Lung (tissue), 12 donors: Measurements from ENCODE around the gene EPHA1. TPM values are rescaled to one million over a fixed set of nuclear protein-coding genes. Genes with fewer than 3 reads are reported as not detected.

ENCODE experiments used
- ATAC-seq: fragments of 200-7000 bp; cut with Tn5 transposase; one replicate; pipeline ENCODE4 v1.9.1; 2020; ENCODE audit warnings: moderate number of reproducible peaks; ENCODE audit not compliant: insufficient read depth, low FRiP score
- DNase-seq, 3 donors: peaks; one replicate each; pipeline ENCODE4 v3.0.0-alpha.2; 2013 to 2017
- H3K27ac ChIP-seq, 2 donors: one replicate each; pipeline ENCODE4 v1.5.1; 2013; ENCODE audit warnings: mild to moderate bottlenecking in 2 of 2, moderate library complexity in 2 of 2, control low read depth in 1 of 2, inconsistent platforms in 1 of 2, low read depth in 1 of 2, low read length in 1 of 2
- H3K27me3 ChIP-seq, 3 donors: one replicate each; pipeline ENCODE4 v1.5.1; 2013; ENCODE audit warnings: low read length in 2 of 3; ENCODE audit not compliant: control insufficient read depth in 3 of 3, insufficient read depth in 3 of 3
- H3K36me3 ChIP-seq, 4 donors: one replicate each; pipeline ENCODE4 v1.5.1; 2013; ENCODE audit warnings: low read length in 4 of 4, mild to moderate bottlenecking in 1 of 4, moderate library complexity in 1 of 4; ENCODE audit not compliant: control insufficient read depth in 4 of 4, insufficient read depth in 4 of 4
- H3K4me1 ChIP-seq, 5 donors: one replicate each; pipeline ENCODE4 v1.5.1; 2013; ENCODE audit warnings: low read length in 5 of 5, mild to moderate bottlenecking in 2 of 5, moderate library complexity in 1 of 5; ENCODE audit not compliant: control insufficient read depth in 5 of 5, insufficient read depth in 5 of 5
- H3K4me3 ChIP-seq: one replicate; pipeline ENCODE4 v1.5.1; 2013; ENCODE audit warnings: mild to moderate bottlenecking, control low read depth, moderate library complexity
- H3K9ac ChIP-seq, 2 donors: one replicate each; pipeline ENCODE4 v1.5.1; 2013; ENCODE audit warnings: low read length in 2 of 2, control low read depth in 1 of 2; ENCODE audit not compliant: insufficient read depth in 1 of 2
- H3K9me3 ChIP-seq, 4 donors: one replicate each; pipeline ENCODE4 v1.5.1; 2013; ENCODE audit warnings: low read length in 3 of 4, mild to moderate bottlenecking in 1 of 4, moderate library complexity in 1 of 4; ENCODE audit not compliant: control insufficient read depth in 4 of 4, insufficient read depth in 3 of 4
- WGBS, 2 donors: extraction: QIAGEN DNeasy Blood & Tissue Kit; methylation state at CpG; one replicate each; pipeline ENCODE4 v1.1.7; 2013; 5-methylcytosine and 5-hydroxymethylcytosine counted together
- polyA plus RNA-seq, 2 donors: library from polyadenylated mRNA; stranded (reverse); fragments of 200-250 nt; gene quantifications; one replicate each; pipeline ENCODE4 v1.2.1, GENCODE V29; 2013
- total RNA-seq, 2 donors: library from RNA; depleted of rRNA in 1 of 2; stranded (reverse); fragments of >200 nt in 1 of 2; gene quantifications; one replicate each; pipeline ENCODE4 v1.2.1, GENCODE V29; 2014 to 2021
- TF ChIP-seq, protein P1 (sequence below): IDR thresholded peaks from 2 replicates; pipeline ENCODE4 v1.5.1; 2012; ENCODE audit warnings: mild to moderate bottlenecking; ENCODE audit errors: control extremely low read depth, extremely low read depth
- donor health status: control.
- donor health status: control.
- donor health status: Bipolar disorder and iron deficiency.
- donor health status: healthy.
- donor health status: DM: yes; HTN: yes; CAD: no.

EPHA1 gene
- total and polyA plus RNA-seq, 4 donors, result 4.2 to 13.3 (median 5.9) TPM

DNA sequence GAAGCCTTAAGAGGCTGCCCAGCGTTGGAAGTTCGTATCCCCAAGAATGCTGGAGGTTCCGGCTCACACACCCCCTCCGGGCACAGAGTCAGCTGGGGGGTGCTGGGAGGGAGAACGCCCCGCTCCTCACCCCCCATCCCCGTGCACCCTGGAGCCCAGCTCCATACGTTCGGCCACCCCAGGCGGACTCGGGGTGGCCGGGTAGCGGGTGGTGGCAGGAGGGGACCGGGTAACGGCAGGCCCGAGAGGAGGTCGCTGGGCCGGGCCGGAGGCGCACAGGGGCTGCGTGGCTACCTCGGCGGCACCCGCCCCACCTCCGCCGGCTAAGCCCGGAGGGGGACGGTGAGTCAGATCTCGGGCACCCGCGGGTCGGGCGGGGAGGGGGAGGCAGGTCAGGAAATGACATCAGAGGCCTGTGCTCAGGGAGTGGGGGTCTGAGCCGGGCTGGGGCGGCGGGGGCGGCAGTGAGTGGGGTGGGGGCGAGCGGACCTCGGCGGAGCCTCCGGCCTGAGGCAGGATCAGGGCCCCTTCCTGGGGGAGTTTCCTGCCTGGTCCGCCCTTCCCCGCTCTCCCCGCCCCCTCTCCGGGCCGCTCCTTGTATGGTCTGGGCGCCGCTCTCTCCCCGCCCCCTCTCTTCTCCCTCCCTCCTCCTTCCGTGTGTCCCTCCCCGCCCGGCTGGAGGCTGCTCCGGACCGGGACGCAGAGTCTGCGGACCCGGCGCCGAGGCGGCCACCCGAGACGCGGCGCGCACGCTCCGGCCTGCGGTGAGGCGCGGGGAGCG is 27.8 kb downstream of the EPHA1 start, which contains the start of gene ZYX:
TSS of gene ZYX (plus strand) at position 700 of the 781 bp plus-strand sequence. CDS start 227 bp downstream, outside the sequence.
- Histone ChIP-seq H3K27ac (peak within 1 kb of the TSS; percentile 99), H3K36me3 (peaks cover 0 to 23% (median 13%) of the 10 kb centered on the region in 4 donors), H3K9ac (peak within 1 kb of the TSS; percentile 75 to 86), H3K9me3 (no peaks in the 10 kb centered on the region), H3K4me1 (peaks cover 15 to 48% (median 26%) of the 10 kb centered on the region in 5 donors), H3K4me3 (peak within 1 kb of the TSS; percentile 81), H3K27me3 (no peaks in the 10 kb centered on the region)
- TF ChIP-seq, protein P1, sequence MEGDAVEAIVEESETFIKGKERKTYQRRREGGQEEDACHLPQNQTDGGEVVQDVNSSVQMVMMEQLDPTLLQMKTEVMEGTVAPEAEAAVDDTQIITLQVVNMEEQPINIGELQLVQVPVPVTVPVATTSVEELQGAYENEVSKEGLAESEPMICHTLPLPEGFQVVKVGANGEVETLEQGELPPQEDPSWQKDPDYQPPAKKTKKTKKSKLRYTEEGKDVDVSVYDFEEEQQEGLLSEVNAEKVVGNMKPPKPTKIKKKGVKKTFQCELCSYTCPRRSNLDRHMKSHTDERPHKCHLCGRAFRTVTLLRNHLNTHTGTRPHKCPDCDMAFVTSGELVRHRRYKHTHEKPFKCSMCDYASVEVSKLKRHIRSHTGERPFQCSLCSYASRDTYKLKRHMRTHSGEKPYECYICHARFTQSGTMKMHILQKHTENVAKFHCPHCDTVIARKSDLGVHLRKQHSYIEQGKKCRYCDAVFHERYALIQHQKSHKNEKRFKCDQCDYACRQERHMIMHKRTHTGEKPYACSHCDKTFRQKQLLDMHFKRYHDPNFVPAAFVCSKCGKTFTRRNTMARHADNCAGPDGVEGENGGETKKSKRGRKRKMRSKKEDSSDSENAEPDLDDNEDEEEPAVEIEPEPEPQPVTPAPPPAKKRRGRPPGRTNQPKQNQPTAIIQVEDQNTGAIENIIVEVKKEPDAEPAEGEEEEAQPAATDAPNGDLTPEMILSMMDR, result no peak
- ATAC-seq (peak; percentile 85), DNase-seq (peak; percentile 96 to 97 (median 97))
- 0 to 1% methylated on average over 50 to 72 of the region's 72 CpGs for WGBS, 2 donors

DNA sequence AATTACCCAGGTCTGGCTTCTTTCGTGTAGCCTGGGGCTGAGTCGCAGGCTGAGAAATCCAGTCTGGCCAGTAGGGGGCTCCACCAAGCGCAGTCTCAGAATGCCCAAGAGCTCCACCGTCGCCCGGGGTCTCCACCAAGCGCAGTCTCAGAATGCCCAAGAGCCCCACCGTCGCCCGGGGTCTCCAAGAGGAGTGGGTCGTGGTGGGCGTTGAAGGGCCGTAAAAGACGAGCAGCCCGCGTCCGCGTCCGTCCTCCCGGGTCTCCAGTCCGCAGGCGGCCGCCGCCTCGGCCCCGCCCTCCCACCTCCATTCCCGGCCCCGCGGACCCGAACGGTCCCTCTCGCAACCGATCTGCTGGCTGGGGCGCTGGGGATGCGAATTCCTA is 28.4 kb downstream of the EPHA1 start:
- Histone ChIP-seq H3K9me3 (no peaks in the 10 kb centered on the region), H3K4me1 (peaks cover 14 to 45% (median 26%) of the 10 kb centered on the region in 5 donors), H3K4me3 (peak overlapping the region; percentile 67), H3K36me3 (peaks cover 0 to 22% (median 12%) of the 10 kb centered on the region in 4 donors), H3K9ac (peak overlapping the region; percentile 75 to 86), H3K27ac (peak overlapping the region; percentile 99), H3K27me3 (no peaks in the 10 kb centered on the region)
- ATAC-seq (peak; percentile 53), DNase-seq (peak; percentile 93 to 95 (median 94))
- 0 to 1% methylated on average over 30 to 35 of the region's 35 CpGs for WGBS, 2 donors
- TF ChIP-seq, protein P1, result peak; percentile 55

DNA sequence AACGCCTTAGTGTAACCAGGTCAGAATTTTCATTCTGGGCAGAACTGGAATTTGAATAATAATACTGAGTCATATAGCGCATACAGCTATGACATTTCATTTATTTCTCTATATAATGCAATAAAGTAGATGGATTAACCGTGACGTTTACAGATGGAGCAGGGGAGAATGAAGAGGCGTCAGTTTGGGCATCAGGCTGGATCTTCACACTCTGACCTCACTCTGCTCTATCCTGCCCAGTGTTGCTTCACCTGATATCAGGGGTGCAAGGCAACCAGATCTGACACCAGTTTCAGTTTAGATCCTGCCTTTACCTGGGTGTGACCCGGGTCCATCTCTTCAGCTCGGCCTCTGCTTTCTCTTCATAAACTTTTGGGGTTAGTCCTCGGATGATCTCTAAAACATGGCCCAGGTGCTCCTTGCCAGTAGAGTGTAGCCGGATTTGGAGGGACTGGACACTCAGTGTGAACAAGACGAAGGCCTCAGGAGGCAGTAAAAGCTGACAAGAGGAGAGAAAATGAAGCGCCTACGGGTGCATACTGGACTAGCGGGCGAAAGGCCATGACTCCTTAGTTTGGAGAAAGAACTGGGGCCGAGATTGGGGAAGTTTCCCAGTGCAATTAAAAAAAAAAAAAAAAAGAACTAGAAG is 28.9 kb downstream of the EPHA1 start:
- WGBS, 2 donors, result 24 to 34% methylated on average over 15 of the region's 15 CpGs
- DNase-seq (peak in 1 of 3 donors; percentile 14), ATAC-seq (no peak)
- Histone ChIP-seq H3K4me3 (peak overlapping the region; percentile 34), H3K27ac (peak overlapping the region; percentile 88 to 99), H3K27me3 (no peaks in the 10 kb centered on the region), H3K4me1 (peaks cover 12 to 40% (median 21%) of the 10 kb centered on the region in 5 donors), H3K9me3 (no peaks in the 10 kb centered on the region), H3K36me3 (peaks cover 0 to 17% (median 9%) of the 10 kb centered on the region in 4 donors), H3K9ac (peak overlapping the region in 1 of 2 donors; percentile 85)
- TF ChIP-seq, protein P1, result no peak
